Uterus (tissue), 4 donors: Measurements from ENCODE around the gene ID3. TPM values are rescaled to one million over a fixed set of nuclear protein-coding genes. Genes with fewer than 3 reads are reported as not detected.

Source experiments
- DNase-seq, 2 donors: peaks; one replicate each; pipeline ENCODE4 v3.0.0-alpha.2; 2019 to 2020
- H3K27ac ChIP-seq, 2 donors: fragments of 200-600 bp; sonication (generic); 1 replicate in 1 of 2; 2 replicates in 1 of 2; pipeline ENCODE4 v1.5.1; 2016 to 2018
- H3K27me3 ChIP-seq, 2 donors: fragments of 200-600 bp; sonication (generic); one replicate each; pipeline ENCODE4 v1.5.1; 2018 to 2019; ENCODE audit warnings: control low read depth in 1 of 2
- H3K36me3 ChIP-seq, 2 donors: fragments of 200-600 bp; sonication (generic); one replicate each; pipeline ENCODE4 v1.5.1; 2019; ENCODE audit warnings: control low read depth in 1 of 2
- H3K4me1 ChIP-seq, 2 donors: fragments of 200-600 bp; sonication (generic); one replicate each; pipeline ENCODE4 v1.5.1; 2018 to 2019; ENCODE audit warnings: control low read depth in 1 of 2
- H3K4me3 ChIP-seq, 2 donors: fragments of 200-600 bp; sonication (generic); 1 replicate in 1 of 2; 2 replicates in 1 of 2; pipeline ENCODE4 v1.5.1; 2018 to 2019; ENCODE audit warnings: mild to moderate bottlenecking in 1 of 2
- H3K9me3 ChIP-seq, 2 donors: fragments of 200-600 bp; sonication (generic); one replicate each; pipeline ENCODE4 v1.5.1; 2019; ENCODE audit warnings: control low read depth in 1 of 2
- CTCF ChIP-seq, 4 experiments: fragments of 200-600 bp in 2 of 4; fragments of 450-650 bp in 2 of 4; sonication (generic) in 2 of 4; IDR thresholded peaks; one replicate each; pipeline ENCODE4 v1.5.1; 2016 to 2019; ENCODE audit warnings: antibody characterized with exemption in 4 of 4, mild to moderate bottlenecking in 2 of 4, moderate library complexity in 1 of 4
- POLR2A ChIP-seq, 2 donors: fragments of 450-650 bp; IDR thresholded peaks; one replicate each; pipeline ENCODE4 v1.6.1; 2016; ENCODE audit warnings: antibody characterized with exemption in 2 of 2, mild to moderate bottlenecking in 1 of 2, moderate library complexity in 1 of 2
- intact Hi-C: fragments of 100-400 bp; cut with DNase I; formaldehyde crosslinking; loops from one replicate; pipeline ENCODE4 v1.15.1; 2023; ENCODE audit warnings: low total_unique reads
- total RNA-seq, 4 donors: library from RNA; depleted of rRNA in 3 of 4; stranded (reverse); fragments of >200 nt in 3 of 4; gene quantifications; one replicate each; pipeline versions ENCODE4 v1.1.0 to v1.2.4, GENCODE V29; 2014 to 2023
- donor health status: DM: yes; HTN: yes; CAD: no.

Gene ID3
- total RNA-seq, 4 donors from 2014 or later: 38.4 to 652 (median 260) TPM

- peaks cover 0 to 9% of the 10 kb centered on the region in 2 donors for H3K4me1 ChIP-seq
- no peak overlapping the region for H3K27ac ChIP-seq
- H3K9me3 ChIP-seq: no peaks in the 10 kb centered on the region
- no peaks in the 10 kb centered on the region for H3K36me3 ChIP-seq
- TF ChIP-seq CTCF (IDR thresholded peaks at IDR 0.05) (no peak), POLR2A (IDR thresholded peaks at IDR 0.05) (no peak)
- H3K27me3 ChIP-seq: no peaks in the 10 kb centered on the region
- intact Hi-C loops: no loop called here
- DNase-seq: no peak
- no peak overlapping the region for H3K4me3 ChIP-seq
Observed at GRCh38 chr1:23529146-23530086, 29.9 kb downstream of the ID3 start.

- TF ChIP-seq CTCF (IDR thresholded peaks at IDR 0.05) (no peak), POLR2A (IDR thresholded peaks at IDR 0.05) (no peak)
- no peaks in the 10 kb centered on the region for H3K36me3 ChIP-seq
- no peak overlapping the region for H3K4me3 ChIP-seq
- H3K27ac ChIP-seq: no peak overlapping the region
- H3K4me1 ChIP-seq: peaks cover 0 to 9% of the 10 kb centered on the region in 2 donors
- no peaks in the 10 kb centered on the region for H3K27me3 ChIP-seq
- DNase-seq: peak; percentile 41 to 42
- H3K9me3 ChIP-seq: no peaks in the 10 kb centered on the region
- intact Hi-C loops: no loop called here
Observed at GRCh38 chr1:23528250-23528978, 30.9 kb downstream of the ID3 start.

DNA sequence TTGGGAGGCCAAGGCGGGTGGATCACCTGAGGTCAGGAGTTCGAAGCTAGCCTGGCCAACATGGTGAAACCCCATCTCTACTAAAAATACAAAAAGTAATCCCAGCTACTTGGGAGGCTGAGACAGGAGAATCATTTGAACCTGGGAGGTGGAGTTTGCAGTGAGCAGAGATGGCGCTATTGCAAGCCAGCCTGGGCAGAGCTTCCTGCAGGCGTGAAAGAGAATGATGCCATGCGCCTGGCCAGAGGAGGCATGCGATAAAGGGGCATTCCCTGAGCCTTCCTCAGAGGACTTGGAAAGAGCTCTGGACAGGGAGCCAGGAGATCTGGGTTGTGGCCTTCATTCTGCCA lies 31.4 kb downstream of the ID3 start:
- no peak for TF ChIP-seq CTCF (IDR thresholded peaks at IDR 0.05)
- TF ChIP-seq POLR2A (IDR thresholded peaks at IDR 0.05): no peak
- Histone ChIP-seq H3K4me3 (no peak overlapping the region), H3K4me1 (peaks cover 0 to 9% of the 10 kb centered on the region in 2 donors), H3K27ac (no peak overlapping the region), H3K9me3 (no peaks in the 10 kb centered on the region), H3K36me3 (no peaks in the 10 kb centered on the region), H3K27me3 (no peaks in the 10 kb centered on the region)
- no peak for DNase-seq
- intact Hi-C loops: no loop called here

GRCh38 chr1:23527366-23527765 lies 31.9 kb downstream of the ID3 start:
- TF ChIP-seq CTCF (IDR thresholded peaks at IDR 0.05) (no peak), POLR2A (IDR thresholded peaks at IDR 0.05) (no peak)
- Histone ChIP-seq H3K27me3 (no peaks in the 10 kb centered on the region), H3K9me3 (no peaks in the 10 kb centered on the region), H3K27ac (no peak overlapping the region), H3K36me3 (no peaks in the 10 kb centered on the region), H3K4me1 (peaks cover 0 to 9% of the 10 kb centered on the region in 2 donors), H3K4me3 (no peak overlapping the region)
- intact Hi-C loops: no loop called here
- DNase-seq: no peak
